Measurements from ENCODE around the gene ROR1.
"Not testable (repeated sequence)": the region's sequence is repeated elsewhere in the genome, so short reads cannot be mapped to it uniquely, and the experiment has no call there.

ROR1 gene

GRCh38 chr1:63782982-63783381, 9.2 kb downstream of the ROR1 start:
- DNase-seq (ENCODE audit: low read depth), result no peak
- no peak overlapping the region for H3K4me3 ChIP-seq (ENCODE audit: low read depth, low read length)
- no peak for TF ChIP-seq CTCF (conservative IDR thresholded peaks at IDR 0.05; ENCODE audit: low read depth, low read length)

- H3K4me3 ChIP-seq (ENCODE audit: low read depth, low read length), result no peak overlapping the region
- no peak for TF ChIP-seq CTCF (conservative IDR thresholded peaks at IDR 0.05; ENCODE audit: low read depth, low read length)
Measured at GRCh38 chr1:63784083-63784482, 10.3 kb downstream of the ROR1 start.

GRCh38 chr1:63784489-63785390, 10.9 kb downstream of the ROR1 start:
- TF ChIP-seq CTCF (conservative IDR thresholded peaks at IDR 0.05; ENCODE audit: low read depth, low read length), result no peak
- H3K4me3 ChIP-seq (ENCODE audit: low read depth, low read length), result no peak overlapping the region
- DNase-seq (ENCODE audit: low read depth), result peak; percentile 48

More at GRCh38 chr1:63784083-63784482, 10.3 kb downstream of the ROR1 start:
- no peak for DNase-seq (ENCODE audit: low read depth)

- H3K4me3 ChIP-seq (ENCODE audit: low read depth, low read length); DNase-seq (ENCODE audit: low read depth): not testable (repeated sequence)
Measured at GRCh38 chr1:63787270-63787669, 13.5 kb downstream of the ROR1 start.

- H3K4me3 ChIP-seq (ENCODE audit: low read depth, low read length), result no peak overlapping the region
- TF ChIP-seq CTCF (conservative IDR thresholded peaks at IDR 0.05; ENCODE audit: low read depth, low read length), result no peak
- peak; percentile 15 for DNase-seq (ENCODE audit: low read depth)
Measured at GRCh38 chr1:63787875-63788274, 14.1 kb downstream of the ROR1 start.

- H3K4me3 ChIP-seq (ENCODE audit: low read depth, low read length), result no peak overlapping the region
- no peak for TF ChIP-seq CTCF (conservative IDR thresholded peaks at IDR 0.05; ENCODE audit: low read depth, low read length)
- no peak for DNase-seq (ENCODE audit: low read depth)
Measured at GRCh38 chr1:63789856-63790605, 16.2 kb downstream of the ROR1 start.

- DNase-seq (ENCODE audit: low read depth), result no peak
- no peak overlapping the region for H3K4me3 ChIP-seq (ENCODE audit: low read depth, low read length)
- no peak for TF ChIP-seq CTCF (conservative IDR thresholded peaks at IDR 0.05; ENCODE audit: low read depth, low read length)
Measured at GRCh38 chr1:63790989-63791388, 17.2 kb downstream of the ROR1 start.

All from choroid plexus epithelial cell (primary cell).